ENCODE data around the gene PIK3R1. TPM values are rescaled to one million over a fixed set of nuclear protein-coding genes. Genes with fewer than 3 reads are reported as not detected.

The PIK3R1 gene
- total RNA-seq, 1 experiment from 2014 or later: 11.3 TPM

DNA sequence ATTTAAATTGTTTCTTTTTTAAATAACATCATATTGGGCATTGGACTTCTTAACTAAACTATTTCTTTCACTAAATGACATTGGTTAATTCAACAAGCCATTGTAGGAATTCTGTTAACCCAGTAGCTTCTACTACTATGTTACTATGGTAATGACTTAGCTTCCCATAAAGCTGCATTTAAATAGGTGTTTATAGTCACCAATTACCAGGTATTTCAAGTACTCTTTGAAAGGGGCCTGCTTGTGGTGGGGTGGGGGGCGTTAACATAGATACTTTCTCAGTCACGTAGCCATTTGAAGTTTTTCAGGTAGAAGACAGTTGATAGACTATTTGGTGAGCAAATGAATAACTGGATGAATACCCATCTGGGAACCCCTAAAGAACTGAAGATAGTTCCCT lies 34.0 kb downstream of the PIK3R1 start:
- no peaks in the 10 kb centered on the region for H3K36me3 Mint-ChIP-seq (ENCODE audit: insufficient read depth in 1 of 3, low read depth in 3 of 3)
- H2BK15ac ChIP-seq (ENCODE audit: low read depth, low read length): no peak overlapping the region
- H3K27ac Mint-ChIP-seq: no peak overlapping the region; a peak in 1 of 7 replicates
- H4K5ac ChIP-seq (ENCODE audit: insufficient read length, low read depth, low read length): no peak overlapping the region
- no peak overlapping the region for H3T11ph ChIP-seq (ENCODE audit: low read length)
- H3K27ac ChIP-seq (ENCODE audit: insufficient read length, low read depth, low read length): no peak overlapping the region
- H3K4me1 ChIP-seq (ENCODE audit: insufficient read depth, low read length): peaks cover 11% of the 10 kb centered on the region; the same call in 1 of the 2 replicates
- peaks cover 34 to 43% of the 10 kb centered on the region in 2 experiments for H3K4me1 Mint-ChIP-seq
- WGBS (ENCODE audit: extremely low coverage, insufficient read length, low lambda C conversion rate): no CpG with 5 or more reads among the region's 2 CpGs
- no peak overlapping the region for H2AK5ac ChIP-seq (ENCODE audit: insufficient read length, low read length)
- H2BK5ac ChIP-seq (ENCODE audit: insufficient read length, low read length): no peak overlapping the region
- H2BK20ac ChIP-seq (ENCODE audit: low read depth, low read length, poor library complexity, severe bottlenecking): no peak overlapping the region
- no peaks in the 10 kb centered on the region for H4K20me1 ChIP-seq (ENCODE audit: control insufficient read depth, insufficient read depth, insufficient read length)
- no peak overlapping the region for H3K56ac ChIP-seq (ENCODE audit: insufficient read length, low read depth, low read length)
- H3K4me2 ChIP-seq (ENCODE audit: insufficient read depth, insufficient read length, low read length): no peak overlapping the region
- no peak overlapping the region for H2BK12ac ChIP-seq (ENCODE audit: insufficient read length, low read depth, low read length)
- H4K8ac ChIP-seq (replicated peaks; ENCODE audit: insufficient read length, low read depth, low read length): no peak overlapping the region
- H2BK120ac ChIP-seq (ENCODE audit: low read depth, low read length, poor library complexity, severe bottlenecking): no peak overlapping the region
- H3K79me2 ChIP-seq (ENCODE audit: insufficient read depth, low read length): no peaks in the 10 kb centered on the region
- H3K14ac ChIP-seq (ENCODE audit: insufficient read depth, low read length): no peak overlapping the region
- no peaks in the 10 kb centered on the region for H3K9me3 ChIP-seq (ENCODE audit: control insufficient read depth, low read depth, low read length)
- no peak for DNase-seq
- H3K23ac ChIP-seq (ENCODE audit: insufficient read length, low read depth, low read length): no peak overlapping the region
- H4K91ac ChIP-seq (ENCODE audit: insufficient read length, low read depth, low read length): no peak overlapping the region
- H3K9ac ChIP-seq (ENCODE audit: extremely low read depth, insufficient read length, low read length): no peak overlapping the region
- TF ChIP-seq, protein P1, sequence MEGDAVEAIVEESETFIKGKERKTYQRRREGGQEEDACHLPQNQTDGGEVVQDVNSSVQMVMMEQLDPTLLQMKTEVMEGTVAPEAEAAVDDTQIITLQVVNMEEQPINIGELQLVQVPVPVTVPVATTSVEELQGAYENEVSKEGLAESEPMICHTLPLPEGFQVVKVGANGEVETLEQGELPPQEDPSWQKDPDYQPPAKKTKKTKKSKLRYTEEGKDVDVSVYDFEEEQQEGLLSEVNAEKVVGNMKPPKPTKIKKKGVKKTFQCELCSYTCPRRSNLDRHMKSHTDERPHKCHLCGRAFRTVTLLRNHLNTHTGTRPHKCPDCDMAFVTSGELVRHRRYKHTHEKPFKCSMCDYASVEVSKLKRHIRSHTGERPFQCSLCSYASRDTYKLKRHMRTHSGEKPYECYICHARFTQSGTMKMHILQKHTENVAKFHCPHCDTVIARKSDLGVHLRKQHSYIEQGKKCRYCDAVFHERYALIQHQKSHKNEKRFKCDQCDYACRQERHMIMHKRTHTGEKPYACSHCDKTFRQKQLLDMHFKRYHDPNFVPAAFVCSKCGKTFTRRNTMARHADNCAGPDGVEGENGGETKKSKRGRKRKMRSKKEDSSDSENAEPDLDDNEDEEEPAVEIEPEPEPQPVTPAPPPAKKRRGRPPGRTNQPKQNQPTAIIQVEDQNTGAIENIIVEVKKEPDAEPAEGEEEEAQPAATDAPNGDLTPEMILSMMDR (conservative IDR thresholded peaks at IDR 0.05): no peak
- no peaks in the 10 kb centered on the region for H3K23me2 ChIP-seq (ENCODE audit: insufficient read length, low read depth, low read length, poor library complexity, severe bottlenecking)
- no peak overlapping the region for H3K4ac ChIP-seq (ENCODE audit: low read depth, low read length)
- H3K18ac ChIP-seq (ENCODE audit: insufficient read length, low read depth, low read length): no peak overlapping the region
- no peaks in the 10 kb centered on the region for H3K27me3 ChIP-seq (ENCODE audit: insufficient read depth, low read length)
- no peaks in the 10 kb centered on the region for H3K9me3 Mint-ChIP-seq
- no peaks in the 10 kb centered on the region for H3K27me3 Mint-ChIP-seq (ENCODE audit: low read depth)
- H3K4me3 Mint-ChIP-seq: no peak overlapping the region
- H2AFZ ChIP-seq (ENCODE audit: low read length): no peak overlapping the region
- no peaks in the 10 kb centered on the region for H3K79me1 ChIP-seq (ENCODE audit: insufficient read depth, low read depth, low read length, poor library complexity, severe bottlenecking)

Data from H9 (cell line).